Activated CD8-positive, alpha-beta T cell treated with anti-CD3 and anti-CD28 coated beads for 36 hours (primary cell): ENCODE measurements around the gene GPR180. TPM values are rescaled to one million over a fixed set of nuclear protein-coding genes. Genes with fewer than 3 reads are reported as not detected.

Experiments used
- ATAC-seq: fragments of 200-7000 bp; cut with Tn5 transposase; one replicate; pipeline ENCODE4 v1.10.0; 2021; ENCODE audit warnings: mild to moderate bottlenecking, moderate library complexity
- CTCF ChIA-PET: fragments of 350-600 bp; sonication (Branson Sonifier 250); formaldehyde crosslinking; loops from one replicate; lab custom pipeline; 2021; ENCODE audit warnings: antibody characterized with exemption; lab: Charles Lee
- POLR2A ChIA-PET: fragments of 350-600 bp; sonication (Branson Sonifier 250); formaldehyde crosslinking; loops from one replicate; lab custom pipeline; 2021; ENCODE audit warnings: antibody characterized with exemption; lab: Charles Lee
- DNase-seq: peaks from one replicate; pipeline ENCODE4 v3.0.0-alpha.2; 2020
- H3K27ac Mint-ChIP-seq: one replicate; pipeline ENCODE4 v1.8.0; 2021; ENCODE audit warnings: mild to moderate bottlenecking, mixed read lengths
- H3K27me3 Mint-ChIP-seq: one replicate; pipeline ENCODE4 v1.8.0; 2021; ENCODE audit warnings: mixed read lengths
- H3K36me3 Mint-ChIP-seq: one replicate; pipeline ENCODE4 v1.8.0; 2021; ENCODE audit warnings: low read depth, mixed read lengths
- H3K4me1 Mint-ChIP-seq: one replicate; pipeline ENCODE4 v1.8.0; 2021; ENCODE audit warnings: low read depth, mixed read lengths
- H3K4me3 Mint-ChIP-seq: one replicate; pipeline ENCODE4 v1.8.0; 2021; ENCODE audit warnings: mild to moderate bottlenecking, moderate library complexity, mixed read lengths
- H3K9me3 Mint-ChIP-seq: one replicate; pipeline ENCODE4 v1.8.0; 2021; ENCODE audit warnings: mixed read lengths
- intact Hi-C: fragments of 100-400 bp; cut with micrococcal nuclease; formaldehyde crosslinking; loops from one replicate; pipeline ENCODE4 v1.10.0; 2022
- total RNA-seq, 2 experiments: library from RNA; stranded (reverse); gene quantifications; one replicate each; pipeline ENCODE4 v1.2.3, GENCODE V29; 2021
- TF ChIP-seq, protein P1 (sequence below): fragments of 200-600 bp; IDR thresholded peaks from one replicate; pipeline ENCODE4 v1.8.0; 2022; ENCODE audit warnings: antibody characterized with exemption, mild to moderate bottlenecking

GPR180 gene
- total RNA-seq, 2 experiments from 2014 or later, result 7.5 to 7.7 TPM

DNA sequence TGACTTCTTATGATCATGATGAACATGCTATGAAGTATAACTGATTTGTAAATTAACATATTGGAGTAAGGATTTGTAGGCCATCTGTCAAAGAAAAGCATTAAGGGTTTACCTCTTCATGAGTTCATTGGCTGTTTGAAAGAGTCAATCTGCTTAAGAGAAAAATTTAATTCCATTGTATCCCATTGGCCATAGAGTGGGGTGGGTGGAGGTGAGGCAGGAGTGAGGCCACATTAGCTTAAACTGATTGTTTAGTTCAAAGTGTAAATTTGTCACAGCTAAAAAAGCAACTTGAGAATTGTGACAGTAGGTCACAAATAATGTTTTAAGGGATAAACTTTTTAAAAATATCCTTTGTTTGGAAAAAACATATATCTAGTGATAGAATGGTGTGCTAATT lies 11.4 kb downstream of the GPR180 start:
- H3K27me3 Mint-ChIP-seq, result no peaks in the 10 kb centered on the region
- peaks cover 20% of the 10 kb centered on the region for H3K4me1 Mint-ChIP-seq
- peaks cover 31% of the 10 kb centered on the region for H3K36me3 Mint-ChIP-seq
- POLR2A ChIA-PET, result no interaction called here
- CTCF ChIA-PET, result interaction anchor here (0.6 to 1.4 kb wide), 4 partner anchors 9 to 180 kb away, joined by 3 to 6 read pairs (median 4); no protein-coding TSS in a partner anchor
- intact Hi-C loops, result no loop called here
- H3K27ac Mint-ChIP-seq, result no peak overlapping the region
- H3K4me3 Mint-ChIP-seq, result no peak overlapping the region
- H3K9me3 Mint-ChIP-seq, result no peaks in the 10 kb centered on the region
- no peak for ATAC-seq
- no peak for DNase-seq
- TF ChIP-seq, protein P1, sequence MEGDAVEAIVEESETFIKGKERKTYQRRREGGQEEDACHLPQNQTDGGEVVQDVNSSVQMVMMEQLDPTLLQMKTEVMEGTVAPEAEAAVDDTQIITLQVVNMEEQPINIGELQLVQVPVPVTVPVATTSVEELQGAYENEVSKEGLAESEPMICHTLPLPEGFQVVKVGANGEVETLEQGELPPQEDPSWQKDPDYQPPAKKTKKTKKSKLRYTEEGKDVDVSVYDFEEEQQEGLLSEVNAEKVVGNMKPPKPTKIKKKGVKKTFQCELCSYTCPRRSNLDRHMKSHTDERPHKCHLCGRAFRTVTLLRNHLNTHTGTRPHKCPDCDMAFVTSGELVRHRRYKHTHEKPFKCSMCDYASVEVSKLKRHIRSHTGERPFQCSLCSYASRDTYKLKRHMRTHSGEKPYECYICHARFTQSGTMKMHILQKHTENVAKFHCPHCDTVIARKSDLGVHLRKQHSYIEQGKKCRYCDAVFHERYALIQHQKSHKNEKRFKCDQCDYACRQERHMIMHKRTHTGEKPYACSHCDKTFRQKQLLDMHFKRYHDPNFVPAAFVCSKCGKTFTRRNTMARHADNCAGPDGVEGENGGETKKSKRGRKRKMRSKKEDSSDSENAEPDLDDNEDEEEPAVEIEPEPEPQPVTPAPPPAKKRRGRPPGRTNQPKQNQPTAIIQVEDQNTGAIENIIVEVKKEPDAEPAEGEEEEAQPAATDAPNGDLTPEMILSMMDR, result no peak

DNA sequence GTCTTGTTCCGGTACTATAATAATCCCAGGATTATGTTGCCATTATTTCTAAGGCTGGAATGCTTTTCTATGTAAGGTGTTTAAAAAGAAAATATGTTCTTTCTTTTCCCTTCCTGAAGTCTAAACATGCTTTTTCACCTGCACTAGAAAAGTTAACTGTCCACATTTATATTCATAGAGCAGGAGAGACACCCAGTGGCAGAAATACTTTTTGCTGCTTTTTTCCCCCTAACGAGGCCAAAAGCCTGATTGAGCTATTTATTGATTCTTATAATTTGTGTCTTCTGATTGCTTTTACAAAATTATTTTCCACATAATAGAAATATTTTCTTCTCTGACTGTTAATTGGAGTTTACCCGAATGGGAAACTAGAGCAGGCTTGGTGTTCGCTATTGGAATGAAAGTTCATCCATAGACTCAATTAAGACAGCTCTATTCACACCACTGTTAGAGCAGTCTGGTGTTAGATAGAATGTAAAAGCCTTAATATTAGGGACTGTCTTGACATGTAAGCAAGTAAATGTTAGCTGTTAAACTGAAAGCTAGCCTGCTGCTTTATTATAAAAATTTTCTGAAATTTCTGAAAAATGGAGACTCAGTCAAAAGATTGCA lies 15.8 kb downstream of the GPR180 start:
- peak; percentile 56 for ATAC-seq
- peak; percentile 30 for DNase-seq
- no peaks in the 10 kb centered on the region for H3K27me3 Mint-ChIP-seq

GRCh38 chr13:94620286-94620896 lies 18.7 kb downstream of the GPR180 start:
- Mint-ChIP-seq H3K4me1 (peaks cover 8% of the 10 kb centered on the region), H3K27ac (no peak overlapping the region), H3K27me3 (no peaks in the 10 kb centered on the region), H3K36me3 (peaks cover 17% of the 10 kb centered on the region), H3K4me3 (no peak overlapping the region), H3K9me3 (no peaks in the 10 kb centered on the region)
- TF ChIP-seq, protein P1, result peak; percentile 82
- intact Hi-C loops, result no loop called here
- DNase-seq (peak; percentile 57), ATAC-seq (peak; percentile 66)
- CTCF ChIA-PET, result interaction anchor here (0.6 to 9.9 kb wide), 20 partner anchors 10 to 784 kb away, joined by 3 to 232 read pairs (median 4); no protein-coding TSS in a partner anchor
- POLR2A ChIA-PET, result interaction anchor here (0.9 kb wide), 1 partner anchor 72 kb away, joined by 3 read pairs; no protein-coding TSS in a partner anchor

More for the DNA sequence above, 15.8 kb downstream of the GPR180 start:
- Mint-ChIP-seq H3K27ac (no peak overlapping the region), H3K4me1 (peaks cover 15% of the 10 kb centered on the region), H3K9me3 (no peaks in the 10 kb centered on the region), H3K36me3 (peaks cover 16% of the 10 kb centered on the region), H3K4me3 (no peak overlapping the region)
- ChIA-PET CTCF (interaction anchor here (0.6 to 9.9 kb wide), 35 partner anchors 9 to 787 kb away, joined by 3 to 232 read pairs (median 4); partner anchors contain the start of genes GPR180 and TGDS), POLR2A (interaction anchor here (0.6 to 0.9 kb wide), 2 partner anchors 15 to 150 kb away, joined by 3 to 4 read pairs; partner anchors contain the start of gene GPR180)
- TF ChIP-seq, protein P1, result peak; percentile 75
- intact Hi-C loops, result loop anchor here (1.0 kb wide), 1 partner anchor 182 kb away; no protein-coding TSS in a partner anchor

GRCh38 chr13:94622344-94622743 lies 20.7 kb downstream of the GPR180 start:
- POLR2A ChIA-PET, result no interaction called here
- no peaks in the 10 kb centered on the region for H3K4me1 Mint-ChIP-seq
- H3K9me3 Mint-ChIP-seq, result no peaks in the 10 kb centered on the region
- no peak overlapping the region for H3K4me3 Mint-ChIP-seq
- no peak for DNase-seq
- ATAC-seq, result no peak
- CTCF ChIA-PET, result interaction anchor here (1.0 to 9.9 kb wide), 2 partner anchors 14 to 187 kb away, joined by 3 to 232 read pairs; no protein-coding TSS in a partner anchor
- intact Hi-C loops, result no loop called here
- peaks cover 20% of the 10 kb centered on the region for H3K36me3 Mint-ChIP-seq
- TF ChIP-seq, protein P1, result no peak
- H3K27ac Mint-ChIP-seq, result no peak overlapping the region
- H3K27me3 Mint-ChIP-seq, result no peaks in the 10 kb centered on the region
